NCI-H2029 treated with DMSO at 0.1 percent for 48 hours (cell line): ENCODE data around the gene APOH.

Experiments
- DNase-seq: peaks from one replicate; lab custom pipeline; 2025; lab: John Stamatoyannopoulos, UW

Gene APOH

GRCh38 chr17:66235377-66235994 lies 6.3 kb upstream of the APOH start:
- no peak for DNase-seq

DNA sequence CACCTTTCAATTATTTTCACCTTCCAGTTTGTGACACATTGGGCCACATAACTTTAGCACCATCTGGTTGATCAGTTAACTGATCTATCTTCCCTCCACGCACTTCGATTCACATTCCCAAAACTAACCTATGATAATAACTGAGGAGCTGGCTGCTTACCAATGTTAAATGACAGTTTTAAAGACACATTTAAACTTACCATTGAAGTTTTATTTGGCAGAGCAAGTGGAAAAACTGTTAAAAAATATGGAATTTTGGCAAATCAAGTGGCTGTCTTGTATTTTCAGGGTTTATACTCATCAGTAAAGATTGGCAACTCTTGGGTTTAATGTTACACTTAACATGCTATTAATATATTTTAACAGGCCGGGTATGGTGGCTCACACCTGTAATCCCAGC lies 5.4 kb upstream of the APOH start:
- no peak for DNase-seq

GRCh38 chr17:66233023-66233753 lies 4.0 kb upstream of the APOH start:
- DNase-seq, result no peak

GRCh38 chr17:66230922-66231591 lies 1.8 kb upstream of the APOH start:
- no peak for DNase-seq

- no peak for DNase-seq
These were observed 746 bp upstream of the APOH start for GRCh38 chr17:66229783-66230538.

GRCh38 chr17:66227212-66228045 lies 1.8 kb downstream of the APOH start:
- no peak for DNase-seq

GRCh38 chr17:66222798-66223350 lies 6.3 kb downstream of the APOH start:
- no peak for DNase-seq

DNA sequence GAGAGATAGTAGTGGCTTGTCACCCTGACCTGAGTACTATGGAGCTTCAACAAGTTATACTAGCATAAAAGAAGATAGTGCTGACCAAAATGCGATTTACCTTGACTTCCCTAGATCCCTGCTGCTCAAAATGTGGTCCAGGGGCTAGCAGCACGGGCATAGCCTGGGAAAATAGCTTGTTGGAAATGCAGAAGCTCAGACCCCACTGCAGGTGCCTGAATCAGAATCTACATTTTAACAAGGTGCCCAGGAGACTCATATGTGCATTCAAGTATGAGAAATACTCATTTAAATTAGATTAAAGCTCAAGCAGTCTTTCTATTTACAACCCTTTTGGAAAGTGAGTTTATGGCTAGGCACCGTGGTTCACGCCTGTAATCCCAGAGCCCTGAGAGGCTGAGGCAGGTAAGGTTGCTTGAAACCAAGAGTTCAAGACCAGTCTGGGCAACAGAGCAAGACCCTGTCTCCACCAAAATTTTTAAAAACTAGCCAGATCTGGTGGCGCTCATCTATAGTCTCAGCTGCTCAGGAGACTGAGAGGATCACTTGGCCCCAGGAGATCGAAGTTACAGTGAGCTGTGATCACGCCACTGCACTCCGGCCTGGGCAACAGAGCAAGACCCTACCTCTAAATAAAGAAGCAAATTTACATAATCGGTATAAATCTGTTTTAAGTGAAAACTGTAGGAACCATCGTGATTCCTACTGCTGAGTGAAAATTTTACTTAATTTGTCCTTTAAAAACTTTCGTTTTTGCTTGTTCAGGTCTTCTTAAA lies 7.3 kb downstream of the APOH start:
- no peak for DNase-seq

DNA sequence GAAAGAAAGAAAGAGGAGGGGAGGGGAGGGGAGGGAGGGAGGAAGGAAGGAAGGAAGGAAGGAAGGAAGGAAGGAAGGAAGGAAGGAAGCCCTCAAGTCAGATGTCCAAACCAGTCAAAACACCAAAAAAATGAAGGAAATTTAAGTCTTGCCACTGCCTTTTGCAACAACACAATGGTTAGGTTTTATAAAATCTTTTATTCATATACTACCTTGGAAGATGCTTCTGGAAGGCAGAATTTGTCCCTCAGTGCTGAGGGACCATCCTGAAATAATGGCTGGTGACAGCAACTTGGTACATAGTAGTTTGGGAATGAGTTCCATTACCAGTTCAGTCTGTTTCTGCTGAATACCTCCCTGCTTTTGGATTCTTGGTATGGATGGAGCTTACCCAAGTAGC lies 7.9 kb downstream of the APOH start:
- no peak for DNase-seq

GRCh38 chr17:66220079-66220835 lies 9.0 kb downstream of the APOH start:
- DNase-seq, result no peak

GRCh38 chr17:66215529-66215911 lies 13.7 kb downstream of the APOH start:
- DNase-seq, result no peak

DNA sequence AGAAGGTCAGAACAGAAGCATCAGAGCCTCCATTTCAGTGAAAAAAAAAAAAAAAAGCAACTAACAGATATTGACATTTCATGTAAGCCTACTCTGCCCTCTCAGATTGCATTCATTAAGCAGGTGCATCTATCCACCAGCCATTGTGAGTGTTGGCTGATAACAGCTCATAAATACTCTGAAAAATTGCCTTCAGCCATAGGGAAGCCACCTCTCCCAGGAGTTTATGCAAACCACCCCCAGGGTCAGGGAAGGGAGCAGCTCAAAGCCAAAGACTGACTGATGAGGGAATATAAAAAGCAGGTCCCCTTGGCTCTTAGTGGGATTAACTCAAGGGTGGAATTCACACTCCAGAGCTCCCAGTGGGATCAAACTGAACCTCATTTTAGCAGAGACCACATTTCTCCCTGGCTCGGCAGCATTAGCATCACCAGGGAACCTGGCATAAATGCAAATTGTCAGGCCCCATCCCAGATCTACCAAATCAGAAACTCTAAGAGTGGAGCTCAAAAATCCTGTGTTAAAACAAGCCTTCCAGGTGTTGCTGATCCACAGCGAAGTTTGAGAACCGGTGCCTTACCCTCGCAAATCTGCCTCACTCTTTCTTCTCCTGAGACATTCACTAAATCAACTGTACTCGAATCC lies 14.2 kb downstream of the APOH start:
- no peak for DNase-seq

DNA sequence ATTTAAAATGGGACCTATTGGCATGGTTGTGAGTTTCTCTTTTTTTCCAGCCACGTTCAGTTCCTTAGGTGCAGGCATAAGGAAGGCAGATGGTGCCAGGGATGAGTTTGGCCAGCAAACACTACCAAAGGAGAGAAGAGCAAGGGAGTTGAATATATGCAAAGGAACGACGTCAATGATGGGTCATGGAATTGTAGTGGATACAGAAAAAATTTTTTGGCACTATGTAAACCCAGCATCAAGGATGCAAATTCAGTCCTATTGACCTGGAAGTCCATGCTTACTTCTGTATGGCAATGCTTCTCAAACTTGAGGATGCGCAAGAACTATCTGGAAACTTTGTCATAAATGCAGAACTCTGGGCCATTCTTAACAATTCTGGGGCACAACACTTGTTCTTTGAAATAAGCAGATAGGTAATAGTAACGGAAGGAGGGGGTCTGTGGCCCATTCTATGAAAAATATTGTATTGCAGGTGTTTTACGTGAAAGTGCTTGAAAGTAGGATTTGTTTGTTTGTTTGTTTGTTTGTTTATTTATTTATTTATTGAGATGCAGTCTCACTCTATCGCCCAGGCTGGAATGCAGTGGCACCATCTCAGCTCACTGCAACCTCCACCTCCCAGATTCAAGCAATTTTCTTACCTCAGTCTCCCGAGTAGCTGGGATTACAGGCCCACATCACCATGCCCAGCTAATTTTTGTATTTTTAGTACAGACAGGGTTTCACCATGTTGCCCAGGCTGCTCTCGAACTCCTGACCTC lies 18.0 kb downstream of the APOH start:
- no peak for DNase-seq

- no peak for DNase-seq
These were observed 19.0 kb downstream of the APOH start for GRCh38 chr17:66210208-66210574.

- no peak for DNase-seq
These were observed 21.3 kb downstream of the APOH start for GRCh38 chr17:66207936-66208335.

DNA sequence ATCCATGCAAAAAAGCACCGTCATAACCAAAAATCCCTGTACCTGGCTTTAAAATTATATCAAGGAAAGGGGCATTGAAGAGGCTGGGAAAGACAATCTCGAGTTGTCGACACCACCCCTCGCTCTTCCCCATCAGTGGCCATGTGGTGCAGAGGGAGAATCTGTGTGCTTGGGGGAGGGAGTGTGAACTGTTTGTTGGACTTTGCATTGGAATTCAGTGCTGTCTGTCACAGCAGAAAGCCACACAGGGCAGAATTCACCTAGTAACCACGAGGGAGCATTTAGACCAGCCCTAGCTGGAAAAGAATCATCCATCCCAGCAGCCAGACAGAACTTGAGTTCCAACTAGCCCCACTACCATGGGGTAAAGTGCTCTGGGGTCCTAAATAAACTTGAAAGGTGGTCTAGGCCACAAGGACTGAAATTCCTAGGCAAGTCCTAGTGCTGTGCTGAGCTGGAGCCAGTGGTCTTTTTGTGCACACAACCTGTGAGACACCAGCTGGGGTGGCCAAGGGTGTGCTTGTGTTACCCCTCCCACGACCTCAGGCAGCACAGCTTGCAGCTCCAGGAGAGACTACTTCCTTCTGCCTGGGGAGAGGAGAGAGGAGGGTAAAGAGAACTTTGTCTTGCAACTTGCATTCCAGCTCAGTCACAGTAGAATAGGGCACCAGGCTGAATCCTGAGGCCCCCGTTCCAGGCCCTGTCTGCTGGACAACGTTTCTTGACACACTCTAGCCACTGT lies 25.8 kb downstream of the APOH start:
- DNase-seq, result no peak

DNA sequence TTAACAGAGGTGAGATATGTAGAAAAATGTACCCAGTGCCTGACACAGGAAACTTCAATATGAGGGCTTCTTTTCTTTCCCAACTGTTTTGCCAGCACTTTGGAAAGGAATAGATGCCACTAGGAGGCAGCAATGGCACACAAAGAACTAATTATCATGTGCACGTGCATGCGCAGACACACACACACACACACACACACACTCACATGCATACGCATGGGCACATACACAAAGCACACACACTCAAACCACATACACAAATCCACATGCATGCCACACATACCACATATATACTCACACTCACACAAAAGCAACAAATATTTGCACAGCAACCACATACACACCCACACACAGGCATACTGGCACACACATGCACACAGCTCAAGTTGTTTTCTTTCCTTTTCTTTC lies 28.5 kb downstream of the APOH start:
- peak; percentile 15 for DNase-seq

- DNase-seq, result no peak
These were observed 31.0 kb downstream of the APOH start for GRCh38 chr17:66198242-66198641.
